ENCODE results near the gene FBXL2. TPM values are rescaled to one million over a fixed set of nuclear protein-coding genes. Genes with fewer than 3 reads are reported as not detected.
"Not testable (repeated sequence)": the region's sequence is repeated elsewhere in the genome, so short reads cannot be mapped to it uniquely, and the experiment has no call there.

Gene FBXL2
- total and polyA plus RNA-seq, 7 experiments from 2014 or later: 0.09 to 0.10 TPM; not detected in 5

GRCh38 chr3:33410816-33411215 is 133.6 kb downstream of the FBXL2 start:
- H3K4me1 Mint-ChIP-seq; H3K27ac ChIP-seq (ENCODE audit: low read depth, low read length); H3K4me3 Mint-ChIP-seq; H3K4me1 ChIP-seq (ENCODE audit: control insufficient read depth in 2 of 2, insufficient read depth in 2 of 2, low read length in 2 of 2); POLR2A ChIA-PET; H3K27me3 ChIP-seq (ENCODE audit: control insufficient read depth in 2 of 2, insufficient read depth in 2 of 2, low read length in 2 of 2); H3K27ac Mint-ChIP-seq; ATAC-seq; H3K27me3 Mint-ChIP-seq; CTCF ChIA-PET; intact Hi-C loops (cut with micrococcal nuclease); DNase-seq; H3K9me3 Mint-ChIP-seq; H3K9me3 ChIP-seq (ENCODE audit: control insufficient read depth in 2 of 3, low read length in 3 of 3); H3K4me3 ChIP-seq (ENCODE audit: low read length): not testable (repeated sequence)
- H3K36me3 ChIP-seq (ENCODE audit: control insufficient read depth in 2 of 3, insufficient read depth in 3 of 3, low read length in 3 of 3): peaks cover 20 to 85% (median 42%) of the 10 kb centered on the region in 3 experiments
- H3K36me3 Mint-ChIP-seq: peaks cover 15 to 59% (median 50%) of the 10 kb centered on the region in 5 donors

GRCh38 chr3:33417066-33417673 is 139.9 kb downstream of the FBXL2 start:
- H3K27me3 Mint-ChIP-seq: no peaks in the 10 kb centered on the region

GRCh38 chr3:33419948-33420347 is 142.7 kb downstream of the FBXL2 start:
- H3K36me3 ChIP-seq (ENCODE audit: control insufficient read depth in 2 of 3, insufficient read depth in 3 of 3, low read length in 3 of 3): peaks cover 0 to 45% (median 8%) of the 10 kb centered on the region in 3 experiments
- no peak for DNase-seq
- ATAC-seq: no peak
- POLR2A ChIA-PET: no interaction called here
- Mint-ChIP-seq H3K4me3 (no peak overlapping the region), H3K4me1 (peaks cover 5 to 15% (median 10%) of the 10 kb centered on the region in 7 donors), H3K27ac (peak overlapping the region in 2 of 9 donors; percentile 27 to 53), H3K36me3 (peaks cover 5 to 61% (median 31%) of the 10 kb centered on the region in 5 donors), H3K27me3 (no peaks in the 10 kb centered on the region), H3K9me3 (no peaks in the 10 kb centered on the region)
- CTCF ChIA-PET: no interaction called here
- H3K27ac ChIP-seq (ENCODE audit: low read depth, low read length): no peak overlapping the region
- no peak overlapping the region for H3K4me3 ChIP-seq (ENCODE audit: low read length)
- H3K4me1 ChIP-seq (ENCODE audit: control insufficient read depth in 2 of 2, insufficient read depth in 2 of 2, low read length in 2 of 2): no peaks in the 10 kb centered on the region
- intact Hi-C loops (cut with micrococcal nuclease): no loop called here
- H3K9me3 ChIP-seq (ENCODE audit: control insufficient read depth in 2 of 3, low read length in 3 of 3): no peaks in the 10 kb centered on the region
- H3K27me3 ChIP-seq (ENCODE audit: control insufficient read depth in 2 of 2, insufficient read depth in 2 of 2, low read length in 2 of 2): no peaks in the 10 kb centered on the region

More at GRCh38 chr3:33417066-33417673, 139.9 kb downstream of the FBXL2 start:
- Mint-ChIP-seq H3K27ac (peak overlapping the region in 4 of 9 donors; percentile 6 to 47 (median 32)), H3K9me3 (no peaks in the 10 kb centered on the region), H3K36me3 (peaks cover 8 to 58% (median 31%) of the 10 kb centered on the region in 5 donors), H3K4me1 (peaks cover 3 to 15% (median 10%) of the 10 kb centered on the region in 7 donors), H3K4me3 (no peak overlapping the region)
- Histone ChIP-seq H3K4me1 (ENCODE audit: control insufficient read depth in 2 of 2, insufficient read depth in 2 of 2, low read length in 2 of 2) (no peaks in the 10 kb centered on the region), H3K27ac (ENCODE audit: low read depth, low read length) (no peak overlapping the region), H3K4me3 (ENCODE audit: low read length) (no peak overlapping the region), H3K9me3 (ENCODE audit: control insufficient read depth in 2 of 3, low read length in 3 of 3) (no peaks in the 10 kb centered on the region), H3K27me3 (ENCODE audit: control insufficient read depth in 2 of 2, insufficient read depth in 2 of 2, low read length in 2 of 2) (no peaks in the 10 kb centered on the region), H3K36me3 (ENCODE audit: control insufficient read depth in 2 of 3, insufficient read depth in 3 of 3, low read length in 3 of 3) (peaks cover 3 to 46% (median 5%) of the 10 kb centered on the region in 3 experiments)
- ATAC-seq (no peak), DNase-seq (no peak)
- CTCF ChIA-PET: interaction anchor here (0.8 kb wide), 1 partner anchor 547 kb away, joined by 4 read pairs; no protein-coding TSS in a partner anchor
- intact Hi-C loops (cut with micrococcal nuclease): loop anchor here in 1 of 2 donors (2.0 kb wide), 1 partner anchor 20 kb away; no protein-coding TSS in a partner anchor
- POLR2A ChIA-PET: no interaction called here

- Histone ChIP-seq H3K27me3 (ENCODE audit: control insufficient read depth in 2 of 2, insufficient read depth in 2 of 2, low read length in 2 of 2) (no peaks in the 10 kb centered on the region), H3K9me3 (ENCODE audit: control insufficient read depth in 2 of 3, low read length in 3 of 3) (no peaks in the 10 kb centered on the region), H3K36me3 (ENCODE audit: control insufficient read depth in 2 of 3, insufficient read depth in 3 of 3, low read length in 3 of 3) (peaks cover 0 to 43% (median 8%) of the 10 kb centered on the region in 3 experiments), H3K4me3 (ENCODE audit: low read length) (no peak overlapping the region), H3K4me1 (ENCODE audit: control insufficient read depth in 2 of 2, insufficient read depth in 2 of 2, low read length in 2 of 2) (no peaks in the 10 kb centered on the region), H3K27ac (ENCODE audit: low read depth, low read length) (no peak overlapping the region)
- ATAC-seq (no peak), DNase-seq (no peak)
- H3K27me3 Mint-ChIP-seq: no peaks in the 10 kb centered on the region
- peaks cover 5 to 63% (median 35%) of the 10 kb centered on the region in 5 donors for H3K36me3 Mint-ChIP-seq
- POLR2A ChIA-PET: no interaction called here
- no peak overlapping the region for H3K4me3 Mint-ChIP-seq
- no peaks in the 10 kb centered on the region for H3K9me3 Mint-ChIP-seq
- intact Hi-C loops (cut with micrococcal nuclease): no loop called here
- H3K27ac Mint-ChIP-seq: peak overlapping the region in 3 of 9 donors; percentile 17 to 32 (median 21)
- CTCF ChIA-PET: no interaction called here
- H3K4me1 Mint-ChIP-seq: peaks cover 5 to 17% (median 12%) of the 10 kb centered on the region in 7 donors
Observed at GRCh38 chr3:33420966-33421365, 143.7 kb downstream of the FBXL2 start.

- POLR2A ChIA-PET: interaction anchor here (0.6 kb wide), 1 partner anchor 508 kb away, joined by 3 read pairs; no protein-coding TSS in a partner anchor
- H3K4me1 ChIP-seq (ENCODE audit: control insufficient read depth in 2 of 2, insufficient read depth in 2 of 2, low read length in 2 of 2): peaks cover 0 to 4% of the 10 kb centered on the region in 2 donors
Observed at GRCh38 chr3:33424606-33425452, 147.6 kb downstream of the FBXL2 start.

GRCh38 chr3:33425453-33425852 is 148.2 kb downstream of the FBXL2 start:
- Histone ChIP-seq H3K4me3 (ENCODE audit: low read length) (no peak overlapping the region), H3K36me3 (ENCODE audit: control insufficient read depth in 2 of 3, insufficient read depth in 3 of 3, low read length in 3 of 3) (peaks cover 0 to 32% (median 8%) of the 10 kb centered on the region in 3 experiments), H3K27me3 (ENCODE audit: control insufficient read depth in 2 of 2, insufficient read depth in 2 of 2, low read length in 2 of 2) (no peaks in the 10 kb centered on the region), H3K4me1 (ENCODE audit: control insufficient read depth in 2 of 2, insufficient read depth in 2 of 2, low read length in 2 of 2) (peaks cover 0 to 10% of the 10 kb centered on the region in 2 donors), H3K9me3 (ENCODE audit: control insufficient read depth in 2 of 3, low read length in 3 of 3) (no peaks in the 10 kb centered on the region), H3K27ac (ENCODE audit: low read depth, low read length) (no peak overlapping the region)
- intact Hi-C loops (cut with micrococcal nuclease): no loop called here
- ChIA-PET POLR2A (interaction anchor here (0.6 kb wide), 1 partner anchor 509 kb away, joined by 3 read pairs; no protein-coding TSS in a partner anchor), CTCF (no interaction called here)
- H3K9me3 Mint-ChIP-seq: no peaks in the 10 kb centered on the region
- peaks cover 34 to 47% (median 40%) of the 10 kb centered on the region in 7 donors for H3K4me1 Mint-ChIP-seq
- ATAC-seq (no peak), DNase-seq (no peak)
- no peak overlapping the region for H3K4me3 Mint-ChIP-seq
- H3K27me3 Mint-ChIP-seq: no peaks in the 10 kb centered on the region
- peak overlapping the region in 1 of 9 donors; percentile 65 for H3K27ac Mint-ChIP-seq
- H3K36me3 Mint-ChIP-seq: peaks cover 5 to 39% (median 21%) of the 10 kb centered on the region in 5 donors

More at GRCh38 chr3:33424606-33425452, 147.6 kb downstream of the FBXL2 start:
- no peaks in the 10 kb centered on the region for H3K9me3 ChIP-seq (ENCODE audit: control insufficient read depth in 2 of 3, low read length in 3 of 3)
- H3K27ac Mint-ChIP-seq: peak overlapping the region in 2 of 9 donors; percentile 49 to 65
- H3K4me1 Mint-ChIP-seq: peaks cover 31 to 41% (median 34%) of the 10 kb centered on the region in 7 donors
- no peaks in the 10 kb centered on the region for H3K27me3 ChIP-seq (ENCODE audit: control insufficient read depth in 2 of 2, insufficient read depth in 2 of 2, low read length in 2 of 2)
- intact Hi-C loops (cut with micrococcal nuclease): no loop called here
- no peak overlapping the region for H3K4me3 ChIP-seq (ENCODE audit: low read length)
- no peaks in the 10 kb centered on the region for H3K27me3 Mint-ChIP-seq
- peaks cover 0 to 38% (median 8%) of the 10 kb centered on the region in 3 experiments for H3K36me3 ChIP-seq (ENCODE audit: control insufficient read depth in 2 of 3, insufficient read depth in 3 of 3, low read length in 3 of 3)
- peaks cover 5 to 42% (median 23%) of the 10 kb centered on the region in 5 donors for H3K36me3 Mint-ChIP-seq
- no peak overlapping the region for H3K4me3 Mint-ChIP-seq
- DNase-seq (no peak), ATAC-seq (no peak)
- no peak overlapping the region for H3K27ac ChIP-seq (ENCODE audit: low read depth, low read length)
- no peaks in the 10 kb centered on the region for H3K9me3 Mint-ChIP-seq
- CTCF ChIA-PET: no interaction called here
